ENCODE results near the gene DXO.

DNA sequence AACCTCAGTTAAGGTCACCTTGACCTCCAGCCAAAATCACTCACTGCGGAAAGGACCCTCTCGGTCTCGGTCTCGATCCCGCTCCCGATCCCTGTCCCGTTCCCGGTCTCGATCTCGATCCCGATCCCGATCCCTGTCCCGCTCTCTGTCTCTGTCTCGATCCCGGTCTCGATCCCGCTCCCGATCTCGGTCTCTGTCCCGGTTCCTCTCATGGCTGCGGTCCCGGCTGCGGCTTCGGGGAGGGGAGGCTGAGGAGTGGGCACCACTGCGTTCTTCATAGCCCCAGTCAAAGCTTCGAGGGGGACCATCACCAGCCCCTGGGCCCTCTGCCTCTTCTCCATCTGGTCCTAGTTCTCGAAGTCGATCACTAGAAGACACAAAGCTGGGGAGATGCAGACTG, 17.4 kb downstream of the DXO start:
- TF ChIP-seq, protein P1, sequence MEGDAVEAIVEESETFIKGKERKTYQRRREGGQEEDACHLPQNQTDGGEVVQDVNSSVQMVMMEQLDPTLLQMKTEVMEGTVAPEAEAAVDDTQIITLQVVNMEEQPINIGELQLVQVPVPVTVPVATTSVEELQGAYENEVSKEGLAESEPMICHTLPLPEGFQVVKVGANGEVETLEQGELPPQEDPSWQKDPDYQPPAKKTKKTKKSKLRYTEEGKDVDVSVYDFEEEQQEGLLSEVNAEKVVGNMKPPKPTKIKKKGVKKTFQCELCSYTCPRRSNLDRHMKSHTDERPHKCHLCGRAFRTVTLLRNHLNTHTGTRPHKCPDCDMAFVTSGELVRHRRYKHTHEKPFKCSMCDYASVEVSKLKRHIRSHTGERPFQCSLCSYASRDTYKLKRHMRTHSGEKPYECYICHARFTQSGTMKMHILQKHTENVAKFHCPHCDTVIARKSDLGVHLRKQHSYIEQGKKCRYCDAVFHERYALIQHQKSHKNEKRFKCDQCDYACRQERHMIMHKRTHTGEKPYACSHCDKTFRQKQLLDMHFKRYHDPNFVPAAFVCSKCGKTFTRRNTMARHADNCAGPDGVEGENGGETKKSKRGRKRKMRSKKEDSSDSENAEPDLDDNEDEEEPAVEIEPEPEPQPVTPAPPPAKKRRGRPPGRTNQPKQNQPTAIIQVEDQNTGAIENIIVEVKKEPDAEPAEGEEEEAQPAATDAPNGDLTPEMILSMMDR (IDR thresholded peaks at IDR 0.05) = no peak
- TF ChIP-seq ZFX (IDR thresholded peaks at IDR 0.05; ENCODE audit: borderline replicate concordance) = no peak
